ENCODE data around the gene IQSEC1.

- TF ChIP-seq CTCF (IDR thresholded peaks at IDR 0.05), result no peak
- no peak for TF ChIP-seq POLR2AphosphoS5 (IDR thresholded peaks at IDR 0.05)
- no peak for TF ChIP-seq POLR2A (IDR thresholded peaks at IDR 0.05)
- TF ChIP-seq EP300 (IDR thresholded peaks at IDR 0.05), result no peak
Observed at GRCh38 chr3:12935861-12936830, 137.1 kb downstream of the IQSEC1 start.

Measured in sigmoid colon (tissue), 4 donors.